K562 (cell line): ENCODE data around the gene SLC25A33. TPM values are rescaled to one million over a fixed set of nuclear protein-coding genes. Genes with fewer than 3 reads are reported as not detected.

ENCODE experiments used
- CBX1 ChIP-seq: sonication (generic); IDR thresholded peaks from 2 replicates; pipeline ENCODE4 v1.6.1; 2016; ENCODE audit warnings: antibody characterized with exemption, low read depth, mild to moderate bottlenecking
- CBX3 ChIP-seq, 2 experiments: IDR thresholded peaks; 1 replicate in 1 of 2; 2 replicates in 1 of 2; pipeline ENCODE4 v1.6.1; 2012; ENCODE audit warnings: inconsistent platforms in 2 of 2, low read length in 2 of 2, borderline replicate concordance in 1 of 2, control low read depth in 1 of 2
- CHD2 ChIP-seq: IDR thresholded peaks from 2 replicates; pipeline ENCODE4 v1.6.1; 2011; ENCODE audit warnings: low read depth, low read length
- JUNB ChIP-seq: fragments of 450-650 bp; formaldehyde crosslinking; conservative IDR thresholded peaks from 2 replicates; pipeline ENCODE4 v1.4.0; 2020; ENCODE audit warnings: mild to moderate bottlenecking
- KAT8 ChIP-seq: fragments of 450-650 bp; IDR thresholded peaks from 2 replicates; pipeline ENCODE4 v1.6.1; 2016; ENCODE audit warnings: low read depth, mild to moderate bottlenecking
- MTA2 ChIP-seq: fragments of 450-650 bp; IDR thresholded peaks from 2 replicates; pipeline ENCODE4 v1.6.1; 2016; ENCODE audit warnings: low read depth
- MTF1 ChIP-seq: fragments of 250-450 bp; sonication (Bioruptor Pico); IDR thresholded peaks from 2 replicates; pipeline ENCODE4 v1.9.0; 2021; ENCODE audit warnings: moderate library complexity, mild to moderate bottlenecking, inconsistent platforms, borderline replicate concordance
- MYC ChIP-seq, 2 experiments: fragments of 250-450 bp in 1 of 2; sonication (Bioruptor Pico) in 1 of 2; IDR thresholded peaks; 2 replicates each; pipeline versions ENCODE4 v1.5.1 to v1.6.1; 2012 to 2021; ENCODE audit warnings: low read depth in 2 of 2, borderline replicate concordance in 1 of 2, improper control_type of control experiment in 1 of 2, low read length in 1 of 2, mild to moderate bottlenecking in 1 of 2, moderate library complexity in 1 of 2
- RBM15 ChIP-seq: fragments of 200-400 bp; formaldehyde crosslinking; IDR thresholded peaks from 2 replicates; pipeline ENCODE4 v1.6.1; 2018; ENCODE audit warnings: mild to moderate bottlenecking, low read length, moderate library complexity; ENCODE audit not compliant: insufficient read depth
- TAL1 ChIP-seq: fragments of 450-650 bp; IDR thresholded peaks from 2 replicates; pipeline ENCODE4 v1.6.1; 2016; ENCODE audit warnings: mild to moderate bottlenecking
- ZEB2 ChIP-seq: fragments of 450-650 bp; IDR thresholded peaks from 2 replicates; pipeline ENCODE4 v1.6.1; 2016
- polyA plus RNA-seq, 8 experiments: library from polyadenylated mRNA; depleted of rRNA in 4 of 8; stranded (reverse) in 5 of 8; unstranded in 3 of 8; fragments of >200 nt; fragmentation: Nextera tagmentation in 2 of 8; fragmentation: Illumina TruSeq in 1 of 8; extraction: Ambion mirVana in 2 of 8; extraction: Trizol in 1 of 8; gene quantifications; 2 replicates each; pipeline versions ENCODE4 v1.2.1 to v1.2.3, GENCODE V29; 2011 to 2014; ENCODE audit warnings: inconsistent platforms in 1 of 8, missing spikeins in 1 of 8
- total RNA-seq, 7 experiments: library from RNA; depleted of rRNA in 6 of 7; stranded (reverse); fragments of >200 nt in 6 of 7; fragmentation: Illumina TruSeq in 2 of 7; extraction: Trizol in 2 of 7; gene quantifications; 2 replicates each; pipeline versions ENCODE4 v1.2.1 to v1.2.3, GENCODE V29; 2011 to 2021; ENCODE audit warnings: low replicate concordance in 1 of 7
- TF ChIP-seq, protein P1 (sequence below): IDR thresholded peaks from 2 replicates; pipeline ENCODE4 v1.6.1; 2011; ENCODE audit warnings: borderline replicate concordance, low read depth, mild to moderate bottlenecking, moderate library complexity, low read length; ENCODE audit not compliant: insufficient read depth, poor library complexity, severe bottlenecking
- TF ChIP-seq, protein P2 (sequence below), 2 experiments: fragments of 450-650 bp; IDR thresholded peaks; 2 replicates each; pipeline ENCODE4 v1.6.1; 2016; ENCODE audit warnings: mild to moderate bottlenecking in 2 of 2, borderline replicate concordance in 1 of 2, low read depth in 1 of 2, moderate library complexity in 1 of 2
- TF ChIP-seq, protein P3 (sequence below): sonication (generic); formaldehyde crosslinking; IDR thresholded peaks from 2 replicates; pipeline ENCODE4 v1.8.0; 2022; ENCODE audit warnings: missing genetic modification reagents, mild to moderate bottlenecking, moderate library complexity, borderline replicate concordance
- TF ChIP-seq, protein P4 (sequence below): sonication (generic); formaldehyde crosslinking; IDR thresholded peaks from 2 replicates; pipeline ENCODE4 v1.8.0; 2023; ENCODE audit warnings: mild to moderate bottlenecking, missing genetic modification reagents

SLC25A33 gene
- total and polyA plus RNA-seq, 9 of the 15 experiments (the other 6 are each of a cell fraction or from before 2014, with no cell fraction given), result 3.2 to 23.5 (median 17.5) TPM

DNA sequence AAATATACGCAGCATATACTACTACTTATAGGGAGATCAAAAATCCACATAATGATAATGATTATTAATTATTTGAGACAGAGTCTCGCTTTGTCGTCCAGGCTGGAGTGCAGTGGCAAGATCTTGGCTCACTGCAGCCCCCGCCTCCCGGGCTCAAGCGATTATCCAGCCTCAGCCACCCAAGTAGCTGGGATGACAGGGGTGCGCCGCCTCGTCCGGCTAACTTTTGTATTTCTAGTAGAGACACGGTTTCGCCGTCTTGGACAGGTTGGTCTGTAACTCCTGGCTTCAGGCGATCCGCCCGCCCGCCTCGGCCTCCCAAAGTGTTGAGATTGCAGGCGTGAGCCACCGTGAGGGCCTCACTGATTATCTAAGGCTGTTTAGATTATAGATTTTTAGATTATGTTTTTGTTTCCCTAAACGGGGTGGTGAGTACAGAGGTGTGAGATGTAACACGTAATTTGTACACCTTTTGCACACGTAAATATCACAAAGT, 548 bp upstream of the SLC25A33 start (continued):
- TF ChIP-seq, protein P1, sequence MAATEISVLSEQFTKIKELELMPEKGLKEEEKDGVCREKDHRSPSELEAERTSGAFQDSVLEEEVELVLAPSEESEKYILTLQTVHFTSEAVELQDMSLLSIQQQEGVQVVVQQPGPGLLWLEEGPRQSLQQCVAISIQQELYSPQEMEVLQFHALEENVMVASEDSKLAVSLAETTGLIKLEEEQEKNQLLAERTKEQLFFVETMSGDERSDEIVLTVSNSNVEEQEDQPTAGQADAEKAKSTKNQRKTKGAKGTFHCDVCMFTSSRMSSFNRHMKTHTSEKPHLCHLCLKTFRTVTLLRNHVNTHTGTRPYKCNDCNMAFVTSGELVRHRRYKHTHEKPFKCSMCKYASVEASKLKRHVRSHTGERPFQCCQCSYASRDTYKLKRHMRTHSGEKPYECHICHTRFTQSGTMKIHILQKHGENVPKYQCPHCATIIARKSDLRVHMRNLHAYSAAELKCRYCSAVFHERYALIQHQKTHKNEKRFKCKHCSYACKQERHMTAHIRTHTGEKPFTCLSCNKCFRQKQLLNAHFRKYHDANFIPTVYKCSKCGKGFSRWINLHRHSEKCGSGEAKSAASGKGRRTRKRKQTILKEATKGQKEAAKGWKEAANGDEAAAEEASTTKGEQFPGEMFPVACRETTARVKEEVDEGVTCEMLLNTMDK, result no peak
- TF ChIP-seq, protein P2, sequence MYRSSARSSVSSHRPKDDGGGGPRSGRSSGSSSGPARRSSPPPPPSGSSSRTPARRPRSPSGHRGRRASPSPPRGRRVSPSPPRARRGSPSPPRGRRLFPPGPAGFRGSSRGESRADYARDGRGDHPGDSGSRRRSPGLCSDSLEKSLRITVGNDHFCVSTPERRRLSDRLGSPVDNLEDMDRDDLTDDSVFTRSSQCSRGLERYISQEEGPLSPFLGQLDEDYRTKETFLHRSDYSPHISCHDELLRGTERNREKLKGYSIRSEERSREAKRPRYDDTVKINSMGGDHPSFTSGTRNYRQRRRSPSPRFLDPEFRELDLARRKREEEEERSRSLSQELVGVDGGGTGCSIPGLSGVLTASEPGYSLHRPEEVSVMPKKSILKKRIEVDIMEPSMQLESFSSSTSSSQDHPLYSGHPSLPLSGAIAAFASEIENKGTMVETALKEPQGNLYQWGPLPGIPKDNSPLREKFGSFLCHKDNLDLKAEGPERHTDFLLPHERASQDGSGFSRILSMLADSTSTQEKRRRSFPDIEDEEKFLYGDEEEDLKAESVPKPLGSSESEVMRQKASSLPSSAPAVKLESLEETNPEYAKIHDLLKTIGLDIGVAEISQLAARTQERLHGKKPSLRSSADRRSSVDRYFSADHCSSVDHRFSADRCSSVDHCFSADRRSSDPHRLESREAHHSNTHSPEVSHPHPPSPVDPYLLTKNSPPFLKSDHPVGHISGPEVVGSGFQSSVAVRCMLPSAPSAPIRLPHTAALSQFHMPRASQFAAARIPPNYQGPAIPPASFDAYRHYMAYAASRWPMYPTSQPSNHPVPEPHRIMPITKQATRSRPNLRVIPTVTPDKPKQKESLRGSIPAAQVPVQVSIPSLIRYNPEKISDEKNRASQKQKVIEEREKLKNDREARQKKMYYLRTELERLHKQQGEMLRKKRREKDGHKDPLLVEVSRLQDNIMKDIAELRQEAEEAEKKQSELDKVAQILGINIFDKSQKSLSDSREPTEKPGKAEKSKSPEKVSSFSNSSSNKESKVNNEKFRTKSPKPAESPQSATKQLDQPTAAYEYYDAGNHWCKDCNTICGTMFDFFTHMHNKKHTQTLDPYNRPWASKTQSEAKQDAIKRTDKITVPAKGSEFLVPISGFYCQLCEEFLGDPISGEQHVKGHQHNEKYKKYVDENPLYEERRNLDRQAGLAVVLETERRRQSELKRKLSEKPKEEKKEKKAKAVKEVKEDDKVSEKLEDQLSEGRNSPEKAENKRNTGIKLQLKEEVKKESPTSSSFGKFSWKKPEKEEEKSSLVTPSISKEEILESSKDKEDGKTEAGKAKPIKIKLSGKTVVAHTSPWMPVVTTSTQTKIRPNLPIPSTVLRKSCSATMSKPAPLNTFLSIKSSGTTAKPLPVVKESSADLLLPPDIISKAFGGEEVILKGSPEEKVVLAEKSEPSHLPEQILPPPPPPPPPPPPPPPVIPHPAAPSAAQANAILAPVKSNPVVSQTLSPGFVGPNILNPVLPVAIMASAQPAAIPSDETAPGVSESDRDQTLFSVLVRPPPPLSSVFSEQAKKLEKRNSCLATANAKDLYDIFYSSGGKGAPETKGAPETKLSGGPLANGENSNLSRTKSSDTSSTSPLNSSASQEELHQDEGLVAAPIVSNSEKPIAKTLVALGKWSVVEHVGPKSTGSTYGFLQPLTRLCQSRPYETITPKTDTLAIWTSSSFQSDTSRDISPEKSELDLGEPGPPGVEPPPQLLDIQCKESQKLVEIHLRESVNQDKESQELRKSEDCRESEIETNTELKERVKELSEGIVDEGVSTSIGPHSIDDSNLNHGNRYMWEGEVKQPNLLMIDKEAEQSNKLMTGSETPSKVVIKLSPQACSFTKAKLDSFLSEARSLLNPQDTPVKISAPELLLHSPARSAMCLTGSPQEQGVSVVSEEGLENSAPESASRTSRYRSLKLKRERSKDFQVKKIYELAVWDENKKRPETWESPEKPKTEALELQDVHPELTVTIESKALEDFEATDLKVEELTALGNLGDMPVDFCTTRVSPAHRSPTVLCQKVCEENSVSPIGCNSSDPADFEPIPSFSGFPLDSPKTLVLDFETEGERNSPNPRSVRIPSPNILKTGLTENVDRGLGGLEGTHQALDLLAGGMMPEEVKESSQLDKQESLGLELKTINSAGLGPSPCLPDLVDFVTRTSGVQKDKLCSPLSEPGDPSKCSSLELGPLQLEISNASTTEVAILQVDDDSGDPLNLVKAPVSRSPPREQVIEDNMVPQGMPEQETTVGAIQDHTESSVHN (IDR thresholded peaks at IDR 0.05; ENCODE audit: borderline replicate concordance in 1 of 2, low read depth in 1 of 2), result peak in 1 of 2 experiments; percentile 80; a peak in 2 of 4 replicates
- TF ChIP-seq CBX1 (no peak), KAT8 (no peak), MTF1 (CRISPR knock-in tag) (no peak), CBX3 (IDR thresholded peaks at IDR 0.05; ENCODE audit: borderline replicate concordance in 1 of 2, low read length in 2 of 2) (no peak), ZEB2 (no peak), MYC (IDR thresholded peaks at IDR 0.05; ENCODE audit: low read depth, low read length) (no peak), MYC (CRISPR knock-in tag; IDR thresholded peaks at IDR 0.05; ENCODE audit: borderline replicate concordance, low read depth) (0 out of 2 replicates have a peak, but pooled peaks have one; percentile 26), JUNB (CRISPR knock-in tag) (no peak), RBM15 (no peak), TAL1 (0 out of 2 replicates have a peak, but pooled peaks have one; percentile 7), MTA2 (peak; percentile 27), CHD2 (no peak)
- TF ChIP-seq, protein P3, sequence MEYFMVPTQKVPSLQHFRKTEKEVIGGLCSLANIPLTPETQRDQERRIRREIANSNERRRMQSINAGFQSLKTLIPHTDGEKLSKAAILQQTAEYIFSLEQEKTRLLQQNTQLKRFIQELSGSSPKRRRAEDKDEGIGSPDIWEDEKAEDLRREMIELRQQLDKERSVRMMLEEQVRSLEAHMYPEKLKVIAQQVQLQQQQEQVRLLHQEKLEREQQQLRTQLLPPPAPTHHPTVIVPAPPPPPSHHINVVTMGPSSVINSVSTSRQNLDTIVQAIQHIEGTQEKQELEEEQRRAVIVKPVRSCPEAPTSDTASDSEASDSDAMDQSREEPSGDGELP, result no peak
- TF ChIP-seq, protein P4, sequence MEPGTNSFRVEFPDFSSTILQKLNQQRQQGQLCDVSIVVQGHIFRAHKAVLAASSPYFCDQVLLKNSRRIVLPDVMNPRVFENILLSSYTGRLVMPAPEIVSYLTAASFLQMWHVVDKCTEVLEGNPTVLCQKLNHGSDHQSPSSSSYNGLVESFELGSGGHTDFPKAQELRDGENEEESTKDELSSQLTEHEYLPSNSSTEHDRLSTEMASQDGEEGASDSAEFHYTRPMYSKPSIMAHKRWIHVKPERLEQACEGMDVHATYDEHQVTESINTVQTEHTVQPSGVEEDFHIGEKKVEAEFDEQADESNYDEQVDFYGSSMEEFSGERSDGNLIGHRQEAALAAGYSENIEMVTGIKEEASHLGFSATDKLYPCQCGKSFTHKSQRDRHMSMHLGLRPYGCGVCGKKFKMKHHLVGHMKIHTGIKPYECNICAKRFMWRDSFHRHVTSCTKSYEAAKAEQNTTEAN (CRISPR knock-in tag), result no peak
